PC-3 (cell line): ENCODE results near the gene FAM47B.

Experiments used
- CTCF ChIP-seq: fragments of 300-600 bp; sonication (generic); conservative IDR thresholded peaks from 2 replicates; pipeline ENCODE4 v1.5.1; 2017; ENCODE audit warnings: antibody characterized with exemption, low read depth, mild to moderate bottlenecking, low read length
- EZH2 ChIP-seq: fragments of 300-600 bp; sonication (generic); IDR thresholded peaks from one replicate; pipeline ENCODE4 v1.6.1; 2017; ENCODE audit warnings: antibody characterized with exemption, mild to moderate bottlenecking, low read length; ENCODE audit not compliant: unreplicated experiment

- TF ChIP-seq CTCF, result no peak
- no peak for TF ChIP-seq EZH2
Observed at GRCh38 chrX:34917146-34917545, 25.4 kb upstream of the FAM47B start.
